IMR-90 (cell line): ENCODE data around the gene CYB5D1. TPM values are rescaled to one million over a fixed set of nuclear protein-coding genes. Genes with fewer than 3 reads are reported as not detected.
A peak's percentile ranks its signal among the peaks of the same experiment; 100 is the strongest.

Source experiments
- ATAC-seq: fragments of 200-7000 bp; cut with Tn5 transposase; 2 replicates; pipeline ENCODE4 v1.9.1; 2020; ENCODE audit warnings: low read depth, mild to moderate bottlenecking, moderate library complexity
- BruUV-seq: library from RNA; stranded (reverse); fragments of 400-500 nt; replicated peaks from 2 replicates; lab custom pipeline; 2021; lab: Mats Ljungman, UMichigan
- CTCF ChIA-PET: fragments of 300-600 bp; formaldehyde crosslinking; extraction: SDS; loops from one replicate; lab custom pipeline; 2021; ENCODE audit warnings: antibody characterized with exemption; lab: Yijun Ruan, JAX
- POLR2A ChIA-PET: fragments of 300-600 bp; sonication (Branson Sonifier 250); formaldehyde crosslinking; loops from one replicate; lab custom pipeline; 2022; ENCODE audit warnings: antibody characterized with exemption; ENCODE audit not compliant: unreplicated experiment; lab: Charles Lee
- DNase-seq: peaks from one replicate; pipeline ENCODE4 v3.0.0; 2013
- H2AFZ ChIP-seq: replicated peaks from 2 replicates; pipeline ENCODE3; 2013; ENCODE audit warnings: low read length, mild to moderate bottlenecking; ENCODE audit not compliant: poor library complexity
- H2AK5ac ChIP-seq: 2 replicates; pipeline ENCODE4 v1.6.1; 2013; ENCODE audit warnings: low read depth, low read length, inconsistent platforms
- H2AK9ac ChIP-seq: replicated peaks from 2 replicates; pipeline ENCODE3; 2013; ENCODE audit warnings: mild to moderate bottlenecking, low read depth, low read length, moderate library complexity; ENCODE audit not compliant: poor library complexity
- H2BK120ac ChIP-seq: 2 replicates; pipeline ENCODE4 v1.6.1; 2013; ENCODE audit warnings: low read depth, low read length, inconsistent platforms
- H2BK15ac ChIP-seq: 3 replicates; pipeline ENCODE4 v1.6.1; 2013; ENCODE audit warnings: low read depth, low read length, inconsistent platforms
- H2BK20ac ChIP-seq: 2 replicates; pipeline ENCODE4 v1.6.1; 2013; ENCODE audit warnings: low read depth, mild to moderate bottlenecking, inconsistent platforms, low read length, moderate library complexity
- H2BK5ac ChIP-seq: 2 replicates; pipeline ENCODE4 v1.6.1; 2013; ENCODE audit warnings: mild to moderate bottlenecking, low read depth, low read length, inconsistent platforms; ENCODE audit not compliant: poor library complexity, severe bottlenecking
- H3K14ac ChIP-seq: replicated peaks from 2 replicates; pipeline ENCODE4 v1.6.1; 2013; ENCODE audit warnings: low read depth, low read length, inconsistent platforms
- H3K18ac ChIP-seq: 2 replicates; pipeline ENCODE4 v1.6.1; 2013; ENCODE audit warnings: low read depth, low read length, control low read depth
- H3K23ac ChIP-seq: 2 replicates; pipeline ENCODE4 v1.6.1; 2013; ENCODE audit warnings: low read depth, low read length, inconsistent platforms
- H3K27ac ChIP-seq: 2 replicates; pipeline ENCODE4 v1.5.1; 2013; ENCODE audit warnings: mild to moderate bottlenecking, control low read depth, low read length; ENCODE audit not compliant: insufficient read depth
- H3K27me3 ChIP-seq: 2 replicates; pipeline ENCODE4 v1.6.1; 2013; ENCODE audit warnings: low read length; ENCODE audit not compliant: control insufficient read depth, insufficient read depth
- H3K36me3 ChIP-seq: 2 replicates; pipeline ENCODE4 v1.6.1; 2013; ENCODE audit warnings: low read length, mixed read lengths; ENCODE audit not compliant: control insufficient read depth, insufficient read depth
- H3K4ac ChIP-seq: 2 replicates; pipeline ENCODE4 v1.6.1; 2013; ENCODE audit warnings: low read depth, low read length, inconsistent platforms
- H3K4me1 ChIP-seq: 2 replicates; pipeline ENCODE4 v1.6.1; 2013; ENCODE audit warnings: low read length, mixed read lengths; ENCODE audit not compliant: control insufficient read depth, insufficient read depth
- H3K4me2 ChIP-seq: 2 replicates; pipeline ENCODE4 v1.6.1; 2013; ENCODE audit warnings: low read depth, mild to moderate bottlenecking, control low read depth, low read length, moderate library complexity
- H3K4me3 ChIP-seq: 2 replicates; pipeline ENCODE4 v1.5.1; 2013; ENCODE audit warnings: low read depth, mild to moderate bottlenecking, control low read depth, low read length, moderate library complexity; ENCODE audit not compliant: insufficient read depth
- H3K56ac ChIP-seq: 2 replicates; pipeline ENCODE4 v1.6.1; 2013; ENCODE audit warnings: low read length, inconsistent platforms; ENCODE audit not compliant: insufficient read depth; ENCODE audit errors: extremely low read depth
- H3K79me1 ChIP-seq, 2 experiments: 2 replicates each; pipeline ENCODE4 v1.6.1; 2013; ENCODE audit warnings: low read length in 2 of 2, inconsistent platforms in 1 of 2, low read depth in 1 of 2
- H3K9ac ChIP-seq: 2 replicates; pipeline ENCODE4 v1.6.1; 2013; ENCODE audit warnings: low read depth, low read length, control low read depth
- H3K9me1 ChIP-seq: 2 replicates; pipeline ENCODE4 v1.6.1; 2013; ENCODE audit warnings: low read length, inconsistent platforms; ENCODE audit not compliant: insufficient read depth
- H3K9me3 ChIP-seq: 2 replicates; pipeline ENCODE4 v1.6.1; 2013; ENCODE audit warnings: low read length; ENCODE audit not compliant: control insufficient read depth, insufficient read depth
- H4K20me1 ChIP-seq: 2 replicates; pipeline ENCODE4 v1.6.1; 2013; ENCODE audit warnings: low read length, inconsistent platforms; ENCODE audit not compliant: insufficient read depth
- H4K5ac ChIP-seq: 2 replicates; pipeline ENCODE4 v1.6.1; 2013; ENCODE audit warnings: mild to moderate bottlenecking, low read depth, low read length, control low read depth
- H4K8ac ChIP-seq, 2 experiments: 2 replicates each; pipeline ENCODE4 v1.6.1; 2013; ENCODE audit warnings: low read depth in 2 of 2, low read length in 2 of 2, control low read depth in 1 of 2, inconsistent platforms in 1 of 2
- H4K91ac ChIP-seq: 2 replicates; pipeline ENCODE4 v1.6.1; 2013; ENCODE audit warnings: low read depth, low read length, inconsistent platforms; ENCODE audit not compliant: insufficient read depth
- BHLHE40 ChIP-seq: fragments of 150-350 bp; IDR thresholded peaks from 2 replicates; pipeline ENCODE4 v1.6.1; 2016; ENCODE audit warnings: mild to moderate bottlenecking, low read depth, low read length
- CHD1 ChIP-seq: IDR thresholded peaks from 2 replicates; pipeline ENCODE4 v1.6.1; 2012; ENCODE audit warnings: low read depth, low read length, improper control_type of control experiment
- CTCF ChIP-seq: conservative IDR thresholded peaks from 2 replicates; pipeline ENCODE4 v1.5.1; 2012; ENCODE audit warnings: mild to moderate bottlenecking, low read depth, low read length, improper control_type of control experiment
- FOS ChIP-seq: fragments of 150-350 bp; IDR thresholded peaks from 2 replicates; pipeline ENCODE4 v1.6.1; 2016; ENCODE audit warnings: low read depth, low read length
- MAFK ChIP-seq: IDR thresholded peaks from 2 replicates; pipeline ENCODE4 v1.6.1; 2012; ENCODE audit warnings: low read depth, low read length, improper control_type of control experiment
- MXI1 ChIP-seq: IDR thresholded peaks from 2 replicates; pipeline ENCODE4 v1.6.1; 2012; ENCODE audit warnings: low read depth, mild to moderate bottlenecking, low read length, moderate library complexity, borderline replicate concordance
- RAD21 ChIP-seq: IDR thresholded peaks from 2 replicates; pipeline ENCODE4 v1.6.1; 2012; ENCODE audit warnings: low read length, improper control_type of control experiment
- RCOR1 ChIP-seq: IDR thresholded peaks from 2 replicates; pipeline ENCODE4 v1.6.1; 2012; ENCODE audit warnings: mild to moderate bottlenecking, low read length, improper control_type of control experiment; ENCODE audit not compliant: insufficient replicate concordance
- RFX5 ChIP-seq: IDR thresholded peaks from 2 replicates; pipeline ENCODE4 v1.8.0; 2012; ENCODE audit warnings: low read depth, mild to moderate bottlenecking, low read length, moderate library complexity
- SMC3 ChIP-seq: fragments of 150-350 bp; IDR thresholded peaks from 2 replicates; pipeline ENCODE4 v1.6.1; 2016; ENCODE audit warnings: low read depth, mild to moderate bottlenecking, antibody characterized with exemption, low read length, moderate library complexity
- USF2 ChIP-seq: fragments of 150-350 bp; IDR thresholded peaks from 2 replicates; pipeline ENCODE4 v1.6.1; 2017; ENCODE audit warnings: mild to moderate bottlenecking, antibody characterized with exemption, low read length, low read depth
- WGBS, 2 experiments: methylation state at CpG; one replicate each; pipeline versions ENCODE4 v1.1.5 to v1.1.7; 2013; ENCODE audit warnings: missing lambda C conversion rate in 2 of 2; ENCODE audit not compliant: insufficient read length in 1 of 2; ENCODE audit errors: extremely low coverage in 2 of 2; 5-methylcytosine and 5-hydroxymethylcytosine counted together
- dilution Hi-C: fragments of 300-500 bp; cut with HindIII; formaldehyde crosslinking; loops from one replicate; pipeline ENCODE4 v1.14.3; 2018; ENCODE audit warnings: low sequenced_read_pairs; ENCODE audit not compliant: unreplicated experiment
- in situ Hi-C: fragments of 300-500 bp; cut with MboI; formaldehyde crosslinking; loops from 3 replicates; pipeline ENCODE4 v1.14.3; 2019; ENCODE audit warnings: low sequenced_read_pairs, inconsistent platforms, mixed read lengths
- intact Hi-C: fragments of 100-400 bp; cut with micrococcal nuclease; formaldehyde crosslinking; loops from 2 replicates; pipeline ENCODE4 v1.10.0; 2022
- polyA plus RNA-seq, 3 experiments: library from polyadenylated mRNA; depleted of rRNA; stranded (reverse); fragments of >200 nt; gene quantifications; 2 replicates each; pipeline ENCODE4 v1.2.3, GENCODE V29; 2012; ENCODE audit warnings: low replicate concordance in 1 of 3
- total RNA-seq: library from RNA; depleted of rRNA; stranded (reverse); fragments of >200 nt; gene quantifications from 2 replicates; pipeline ENCODE4 v1.2.3, GENCODE V29; 2012

The CYB5D1 gene
- total and polyA plus RNA-seq, 2 of the 4 experiments (the other 2 are of a cell fraction) = 8.8 to 10.8 TPM

- TF ChIP-seq FOS = no peak
- no peak for TF ChIP-seq CHD1
- no peak for TF ChIP-seq BHLHE40
- no peak for TF ChIP-seq USF2
- TF ChIP-seq MAFK = no peak
- no peak for TF ChIP-seq CTCF
- no peak for TF ChIP-seq SMC3
- no peak for TF ChIP-seq RAD21
- no peak for TF ChIP-seq MXI1
- no peak for TF ChIP-seq RCOR1
- TF ChIP-seq RFX5 = no peak
- Histone ChIP-seq H3K27ac (no peak overlapping the region), H2BK15ac (no peak overlapping the region), H3K4ac (no peak overlapping the region), H3K36me3 (no peaks in the 10 kb centered on the region), H2BK20ac (no peak overlapping the region), H3K4me1 (no peaks in the 10 kb centered on the region), H3K27me3 (peaks cover 49% of the 10 kb centered on the region), H2AK9ac (no peak overlapping the region), H3K18ac (no peak overlapping the region), H3K4me3 (no peak overlapping the region), H4K20me1 (no peaks in the 10 kb centered on the region; the same call in none of the 2 replicates), H4K91ac (no peak overlapping the region), H3K9ac (no peak overlapping the region), H3K79me1 (no peaks in the 10 kb centered on the region), H2AK5ac (no peak overlapping the region), H3K4me2 (no peak overlapping the region), H2BK120ac (no peak overlapping the region), H3K9me3 (no peaks in the 10 kb centered on the region), H3K23ac (no peak overlapping the region), H4K5ac (no peak overlapping the region), H4K8ac (no peak overlapping the region), H3K9me1 (no peaks in the 10 kb centered on the region), H3K14ac (no peak overlapping the region), H3K56ac (no peak overlapping the region), H2AFZ (peak overlapping the region; percentile 63), H2BK5ac (no peak overlapping the region)
- POLR2A ChIA-PET = no interaction called here
- in situ Hi-C loops (no loop called here), intact Hi-C loops (no loop called here), dilution Hi-C loops (no loop called here)
- DNase-seq (no peak), ATAC-seq (no peak)
- 75% methylated on average over 6 of the region's 27 CpGs; no CpG with 5 or more reads in 1 of the 2 experiments for WGBS, 2 experiments
- CTCF ChIA-PET = interaction anchor here (1.8 kb wide), 1 partner anchor 76 kb away, joined by 5 read pairs; no protein-coding TSS in a partner anchor
- BruUV-seq = no TSS peak
Observed at GRCh38 chr17:7818746-7819645, 38.8 kb upstream of the CYB5D1 start.
